BJ (cell line): Measurements from ENCODE around the gene PRKCA. TPM values are rescaled to one million over a fixed set of nuclear protein-coding genes. Genes with fewer than 3 reads are reported as not detected.

Experiments
- CTCF ChIA-PET: fragments of 350-600 bp; formaldehyde crosslinking; extraction: SDS; loops from one replicate; lab custom pipeline; 2021; ENCODE audit warnings: antibody characterized with exemption, inconsistent platforms; lab: Yijun Ruan, JAX
- POLR2A ChIA-PET: fragments of 300-600 bp; sonication (Branson Sonifier 250); formaldehyde crosslinking; extraction: SDS; loops from one replicate; lab custom pipeline; 2021; ENCODE audit warnings: antibody characterized with exemption; lab: Charles Lee
- DNase-seq: peaks from one replicate; pipeline ENCODE4 v3.0.0-alpha.2; 2011; ENCODE audit warnings: low read depth
- H3K27me3 ChIP-seq: 2 replicates; pipeline ENCODE4 v1.6.0; 2011; ENCODE audit warnings: low read length; ENCODE audit not compliant: control insufficient read depth, insufficient read depth
- H3K36me3 ChIP-seq: 2 replicates; pipeline ENCODE4 v1.5.1; 2011; ENCODE audit warnings: low read length; ENCODE audit not compliant: control insufficient read depth, insufficient read depth
- H3K4me3 ChIP-seq: 2 replicates; pipeline ENCODE4 v1.5.1; 2011; ENCODE audit warnings: low read depth, mild to moderate bottlenecking, control low read depth, low read length
- polyA plus RNA-seq: library from polyadenylated mRNA; depleted of rRNA; stranded (reverse); fragments of >200 nt; gene quantifications from 2 replicates; pipeline ENCODE4 v1.2.3, GENCODE V29; 2011
- TF ChIP-seq, protein P1 (sequence below): IDR thresholded peaks from 2 replicates; pipeline ENCODE4 v1.5.1; 2011; ENCODE audit warnings: low read depth, mild to moderate bottlenecking, control low read depth, inconsistent platforms, low read length, moderate library complexity; ENCODE audit not compliant: insufficient read depth

Gene PRKCA
- polyA plus RNA-seq, 1 experiment = 38.7 TPM

- TF ChIP-seq, protein P1, sequence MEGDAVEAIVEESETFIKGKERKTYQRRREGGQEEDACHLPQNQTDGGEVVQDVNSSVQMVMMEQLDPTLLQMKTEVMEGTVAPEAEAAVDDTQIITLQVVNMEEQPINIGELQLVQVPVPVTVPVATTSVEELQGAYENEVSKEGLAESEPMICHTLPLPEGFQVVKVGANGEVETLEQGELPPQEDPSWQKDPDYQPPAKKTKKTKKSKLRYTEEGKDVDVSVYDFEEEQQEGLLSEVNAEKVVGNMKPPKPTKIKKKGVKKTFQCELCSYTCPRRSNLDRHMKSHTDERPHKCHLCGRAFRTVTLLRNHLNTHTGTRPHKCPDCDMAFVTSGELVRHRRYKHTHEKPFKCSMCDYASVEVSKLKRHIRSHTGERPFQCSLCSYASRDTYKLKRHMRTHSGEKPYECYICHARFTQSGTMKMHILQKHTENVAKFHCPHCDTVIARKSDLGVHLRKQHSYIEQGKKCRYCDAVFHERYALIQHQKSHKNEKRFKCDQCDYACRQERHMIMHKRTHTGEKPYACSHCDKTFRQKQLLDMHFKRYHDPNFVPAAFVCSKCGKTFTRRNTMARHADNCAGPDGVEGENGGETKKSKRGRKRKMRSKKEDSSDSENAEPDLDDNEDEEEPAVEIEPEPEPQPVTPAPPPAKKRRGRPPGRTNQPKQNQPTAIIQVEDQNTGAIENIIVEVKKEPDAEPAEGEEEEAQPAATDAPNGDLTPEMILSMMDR = no peak
- CTCF ChIA-PET = no interaction called here
- Histone ChIP-seq H3K27me3 (no peaks in the 10 kb centered on the region), H3K4me3 (no peak overlapping the region), H3K36me3 (no peaks in the 10 kb centered on the region)
- POLR2A ChIA-PET = no interaction called here
- DNase-seq = no peak
These were observed 290.7 kb downstream of the PRKCA start for GRCh38 chr17:66593116-66593515.

- H3K27me3 ChIP-seq = no peaks in the 10 kb centered on the region
- no peak for DNase-seq
- CTCF ChIA-PET = no interaction called here
- no peaks in the 10 kb centered on the region for H3K36me3 ChIP-seq
- POLR2A ChIA-PET = no interaction called here
- TF ChIP-seq, protein P1 = no peak
- H3K4me3 ChIP-seq = no peak overlapping the region
These were observed 293.5 kb downstream of the PRKCA start for GRCh38 chr17:66595893-66596292.

DNA sequence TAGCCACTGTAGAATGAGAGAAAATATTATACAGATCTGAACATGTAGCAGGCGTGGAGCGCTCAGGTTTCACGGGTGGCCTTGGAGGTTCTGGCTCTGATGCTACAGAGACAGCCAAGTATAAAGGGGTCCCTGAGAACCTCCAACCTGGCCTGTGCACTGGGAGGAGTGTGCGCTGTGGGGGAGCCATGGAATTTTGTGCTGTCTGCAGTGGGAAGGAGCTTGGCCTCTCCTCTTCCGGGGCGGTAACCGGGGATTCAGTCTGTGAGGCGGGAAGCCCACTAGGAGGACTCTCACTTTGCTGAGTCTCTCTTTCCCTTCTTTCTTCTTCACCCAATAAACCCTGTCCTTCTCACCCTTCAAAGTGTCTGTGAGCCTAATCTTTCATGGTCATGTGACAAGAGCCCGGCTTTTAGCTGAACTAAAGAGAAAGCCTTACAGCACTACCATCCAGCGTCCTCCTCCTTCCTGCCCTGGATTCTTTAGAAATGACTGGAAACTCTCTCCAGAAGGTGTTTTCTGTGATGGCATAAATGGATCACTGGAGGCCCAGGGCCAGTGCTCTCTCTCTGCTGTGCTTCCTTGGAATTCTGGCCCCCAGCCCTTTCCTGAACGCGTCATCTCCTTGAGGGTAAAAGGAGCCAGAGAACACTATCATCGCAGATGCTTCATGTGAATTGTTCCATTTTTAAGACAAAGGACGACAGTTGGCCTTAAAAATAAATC, 300.4 kb downstream of the PRKCA start:
- TF ChIP-seq, protein P1 = no peak
- CTCF ChIA-PET = no interaction called here

DNA sequence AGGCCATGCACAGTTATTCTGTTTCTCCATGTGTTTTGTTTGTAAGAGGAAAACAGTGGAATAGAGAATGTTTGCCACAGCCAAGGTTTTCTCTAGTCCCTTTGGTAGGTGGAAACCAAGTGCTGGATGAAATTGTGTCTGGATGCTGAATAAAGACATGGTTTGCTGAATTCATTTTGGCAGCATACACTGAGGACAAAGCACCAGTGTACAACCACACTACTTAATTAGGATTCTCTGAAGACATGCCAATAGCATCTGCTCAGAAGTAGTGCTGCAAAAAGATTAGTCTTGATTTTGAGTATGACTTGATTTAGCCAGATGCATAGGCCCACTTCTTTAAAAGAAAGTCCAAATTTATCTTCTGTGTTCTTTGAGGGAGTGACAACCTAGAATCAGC, 302.0 kb downstream of the PRKCA start:
- POLR2A ChIA-PET = no interaction called here
- CTCF ChIA-PET = interaction anchor here (1.0 to 1.1 kb wide), 2 partner anchors 15 to 24 kb away, joined by 3 read pairs; no protein-coding TSS in a partner anchor

More for the DNA sequence above, 300.4 kb downstream of the PRKCA start:
- no peak for DNase-seq
- Histone ChIP-seq H3K4me3 (no peak overlapping the region), H3K27me3 (no peaks in the 10 kb centered on the region), H3K36me3 (no peaks in the 10 kb centered on the region; the same call in 1 of the 2 replicates)
- POLR2A ChIA-PET = no interaction called here

DNA sequence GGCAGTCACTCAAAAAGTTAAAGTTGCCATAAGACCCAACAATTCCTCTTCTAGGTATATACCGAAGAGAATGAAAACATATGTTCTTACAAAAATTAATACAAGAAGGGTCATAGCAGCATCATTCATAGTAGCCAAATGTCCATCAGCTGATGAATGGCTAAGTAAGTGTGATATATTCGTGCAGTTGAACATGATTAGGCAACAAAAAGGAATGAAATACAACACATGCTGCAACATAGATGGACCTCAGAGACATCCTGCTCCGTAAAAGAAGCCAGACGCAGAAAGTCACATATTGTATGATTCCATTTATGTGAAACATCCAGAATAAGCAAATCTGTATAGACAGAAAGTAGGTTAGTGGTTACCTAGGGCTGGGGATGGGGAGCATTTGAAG, 303.1 kb downstream of the PRKCA start:
- Histone ChIP-seq H3K36me3 (no peaks in the 10 kb centered on the region; the same call in 1 of the 2 replicates), H3K4me3 (no peak overlapping the region), H3K27me3 (no peaks in the 10 kb centered on the region)
- no peak for DNase-seq
- ChIA-PET CTCF (no interaction called here), POLR2A (interaction anchor here (0.6 kb wide), 1 partner anchor 413 kb away, joined by 3 read pairs; no protein-coding TSS in a partner anchor)
- TF ChIP-seq, protein P1 = no peak

More for the DNA sequence above, 302.0 kb downstream of the PRKCA start:
- Histone ChIP-seq H3K36me3 (no peaks in the 10 kb centered on the region; the same call in 1 of the 2 replicates), H3K4me3 (no peak overlapping the region), H3K27me3 (no peaks in the 10 kb centered on the region)
- DNase-seq = no peak
- TF ChIP-seq, protein P1 = no peak
